RWPE2 (cell line): ENCODE data around the gene FXYD7.

Source experiments
- ATAC-seq: fragments of 200-7000 bp; cut with Tn5 transposase; 3 replicates; pipeline ENCODE4 v1.9.1; 2021; ENCODE audit warnings: low read depth
- DNase-seq: peaks from one replicate; pipeline ENCODE4 v3.0.0-alpha.2; 2020; ENCODE audit warnings: low spot score
- H3K27ac ChIP-seq: fragments of 450-650 bp; 2 replicates; pipeline ENCODE4 v1.5.1; 2017; ENCODE audit warnings: mild to moderate bottlenecking; ENCODE audit not compliant: poor library complexity, severe bottlenecking
- H3K27me3 ChIP-seq: fragments of 250-450 bp; sonication (Bioruptor Pico); 2 replicates; pipeline ENCODE4 v1.5.1; 2021; ENCODE audit warnings: mild to moderate bottlenecking, moderate library complexity; ENCODE audit not compliant: insufficient read depth, poor library complexity, severe bottlenecking
- H3K36me3 ChIP-seq: fragments of 250-450 bp; sonication (Bioruptor Pico); 2 replicates; pipeline ENCODE4 v1.5.1; 2020; ENCODE audit warnings: low read depth, mild to moderate bottlenecking, moderate library complexity
- H3K4me1 ChIP-seq: fragments of 250-450 bp; sonication (Bioruptor Pico); 2 replicates; pipeline ENCODE4 v1.5.1; 2021; ENCODE audit warnings: mild to moderate bottlenecking, moderate library complexity; ENCODE audit not compliant: insufficient read depth, poor library complexity, severe bottlenecking
- H3K4me3 ChIP-seq: fragments of 250-450 bp; sonication (Bioruptor Pico); 2 replicates; pipeline ENCODE4 v1.5.1; 2021; ENCODE audit warnings: mild to moderate bottlenecking, moderate library complexity; ENCODE audit not compliant: severe bottlenecking
- H3K9me3 ChIP-seq: fragments of 250-450 bp; sonication (Bioruptor Pico); 2 replicates; pipeline ENCODE4 v1.5.1; 2021; ENCODE audit warnings: mild to moderate bottlenecking, moderate library complexity; ENCODE audit not compliant: severe bottlenecking
- TF ChIP-seq, protein P1 (sequence below): fragments of 450-650 bp; IDR thresholded peaks from one replicate; pipeline ENCODE4 v1.5.1; 2017; ENCODE audit warnings: mild to moderate bottlenecking, moderate library complexity; ENCODE audit not compliant: poor library complexity, severe bottlenecking

The FXYD7 gene

DNA sequence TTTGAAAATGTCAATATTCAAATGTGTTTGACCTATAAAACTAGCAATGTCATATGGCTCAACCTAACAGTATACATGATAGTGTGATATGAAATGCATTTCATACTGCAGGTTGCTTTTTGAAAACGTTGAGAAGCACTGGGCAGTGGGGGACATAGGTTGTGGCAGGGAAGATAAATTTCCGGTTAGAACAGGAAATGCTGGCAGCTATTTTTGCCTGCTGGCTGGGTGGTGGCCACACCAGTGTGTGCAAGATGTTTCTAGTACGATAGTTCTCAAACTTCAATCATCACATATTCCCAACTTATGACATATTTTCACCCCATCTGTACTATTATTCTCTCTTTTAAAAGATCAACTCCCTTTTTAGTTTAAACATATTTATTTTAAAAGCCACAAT is 28.7 kb downstream of the FXYD7 start:
- H3K9me3 ChIP-seq, result no peaks in the 10 kb centered on the region
- H3K4me3 ChIP-seq, result no peak overlapping the region
- no peaks in the 10 kb centered on the region for H3K27me3 ChIP-seq
- DNase-seq, result no peak
- peaks cover 10% of the 10 kb centered on the region for H3K4me1 ChIP-seq
- H3K36me3 ChIP-seq, result peaks cover 8% of the 10 kb centered on the region
- no peak for ATAC-seq
- TF ChIP-seq, protein P1, sequence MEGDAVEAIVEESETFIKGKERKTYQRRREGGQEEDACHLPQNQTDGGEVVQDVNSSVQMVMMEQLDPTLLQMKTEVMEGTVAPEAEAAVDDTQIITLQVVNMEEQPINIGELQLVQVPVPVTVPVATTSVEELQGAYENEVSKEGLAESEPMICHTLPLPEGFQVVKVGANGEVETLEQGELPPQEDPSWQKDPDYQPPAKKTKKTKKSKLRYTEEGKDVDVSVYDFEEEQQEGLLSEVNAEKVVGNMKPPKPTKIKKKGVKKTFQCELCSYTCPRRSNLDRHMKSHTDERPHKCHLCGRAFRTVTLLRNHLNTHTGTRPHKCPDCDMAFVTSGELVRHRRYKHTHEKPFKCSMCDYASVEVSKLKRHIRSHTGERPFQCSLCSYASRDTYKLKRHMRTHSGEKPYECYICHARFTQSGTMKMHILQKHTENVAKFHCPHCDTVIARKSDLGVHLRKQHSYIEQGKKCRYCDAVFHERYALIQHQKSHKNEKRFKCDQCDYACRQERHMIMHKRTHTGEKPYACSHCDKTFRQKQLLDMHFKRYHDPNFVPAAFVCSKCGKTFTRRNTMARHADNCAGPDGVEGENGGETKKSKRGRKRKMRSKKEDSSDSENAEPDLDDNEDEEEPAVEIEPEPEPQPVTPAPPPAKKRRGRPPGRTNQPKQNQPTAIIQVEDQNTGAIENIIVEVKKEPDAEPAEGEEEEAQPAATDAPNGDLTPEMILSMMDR, result no peak
- H3K27ac ChIP-seq, result no peak overlapping the region

DNA sequence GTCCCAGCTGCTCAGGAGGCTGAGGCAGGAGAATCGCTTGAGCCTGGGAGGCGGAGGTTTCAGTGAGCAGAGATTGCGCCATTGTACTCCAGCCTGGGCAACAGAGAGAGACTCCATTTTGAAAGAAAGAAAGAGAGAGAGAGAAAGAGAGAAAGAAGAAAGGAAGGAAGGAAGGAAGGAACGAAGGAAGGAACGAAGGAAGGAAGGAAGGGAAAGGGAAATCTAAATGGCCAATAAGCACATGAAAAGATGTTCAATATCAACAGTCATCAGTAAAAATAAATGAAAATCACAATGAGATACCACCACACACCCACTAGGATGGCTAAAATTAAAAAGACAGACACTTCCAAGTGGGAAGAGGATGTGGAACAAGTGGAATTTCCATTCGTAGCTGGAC is 31.2 kb downstream of the FXYD7 start:
- no peak overlapping the region for H3K4me3 ChIP-seq
- ATAC-seq, result no peak
- H3K36me3 ChIP-seq, result peaks cover 5% of the 10 kb centered on the region
- no peaks in the 10 kb centered on the region for H3K9me3 ChIP-seq
- H3K4me1 ChIP-seq, result peaks cover 2% of the 10 kb centered on the region
- H3K27me3 ChIP-seq, result no peaks in the 10 kb centered on the region
- no peak overlapping the region for H3K27ac ChIP-seq
- TF ChIP-seq, protein P1, result no peak
- no peak for DNase-seq

DNA sequence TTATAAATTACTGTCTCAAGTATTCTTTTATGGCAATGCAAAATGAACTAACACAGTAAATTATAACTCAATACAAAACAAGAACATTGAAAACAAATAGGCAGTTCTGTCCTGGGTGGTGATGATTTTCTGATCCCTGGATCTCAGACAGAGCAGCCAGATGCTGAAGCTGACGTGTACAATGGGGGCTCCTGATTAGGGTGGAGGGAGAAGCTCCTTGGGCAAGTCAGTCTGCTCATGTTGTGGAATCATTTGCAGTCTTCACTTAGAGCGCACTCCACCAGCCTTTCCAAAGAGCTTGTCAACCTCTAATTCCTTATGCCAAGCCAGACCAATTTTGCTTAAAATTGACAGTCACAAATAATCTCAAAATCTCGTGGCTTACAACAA is 33.1 kb downstream of the FXYD7 start:
- DNase-seq (no peak), ATAC-seq (no peak)
- Histone ChIP-seq H3K27ac (no peak overlapping the region), H3K27me3 (no peaks in the 10 kb centered on the region), H3K9me3 (no peaks in the 10 kb centered on the region), H3K4me3 (no peak overlapping the region), H3K36me3 (no peaks in the 10 kb centered on the region), H3K4me1 (no peaks in the 10 kb centered on the region)
- TF ChIP-seq, protein P1, result no peak

DNA sequence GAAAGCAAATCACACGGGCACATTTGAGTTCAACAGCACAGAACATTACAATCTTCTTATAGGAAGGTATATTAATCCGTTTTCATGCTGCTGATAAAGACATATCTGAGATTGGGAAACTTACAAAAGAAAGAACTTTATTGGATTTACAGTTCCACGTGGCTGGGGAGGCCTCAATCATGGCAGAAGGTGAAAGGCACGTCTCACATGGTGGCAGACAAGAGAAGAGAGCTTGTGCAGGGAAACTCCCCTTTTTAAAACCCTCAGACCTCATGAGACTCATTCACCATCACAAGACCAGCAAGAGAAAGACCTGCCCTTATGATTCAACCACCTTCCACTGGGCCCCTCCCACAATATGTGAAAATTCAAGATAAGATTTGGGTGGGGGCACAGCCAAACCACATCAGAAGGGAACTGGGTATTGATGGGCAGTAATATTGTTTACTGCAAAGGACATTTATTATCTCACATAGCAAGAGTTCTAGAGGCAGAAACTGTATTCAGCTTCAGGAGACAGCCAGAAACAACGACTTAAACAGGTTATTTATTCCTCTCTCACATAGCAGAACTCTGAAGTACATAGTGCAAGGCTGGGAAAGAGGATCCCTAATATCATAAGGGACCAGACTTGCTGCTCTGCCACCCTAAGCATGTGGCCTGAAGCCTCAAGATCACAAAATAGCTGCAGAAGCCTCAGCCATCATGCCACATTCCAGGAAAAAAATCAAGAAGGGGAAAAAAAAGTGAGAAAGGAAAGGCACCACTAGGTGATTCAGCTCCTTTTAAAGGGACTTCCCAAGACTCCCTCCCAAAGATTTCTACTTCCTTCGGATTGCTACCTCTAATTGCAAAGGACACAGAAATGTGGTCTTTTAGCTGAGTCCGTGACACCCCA is 34.6 kb downstream of the FXYD7 start:
- TF ChIP-seq, protein P1, result no peak
- no peak overlapping the region for H3K27ac ChIP-seq
- H3K4me1 ChIP-seq, result no peaks in the 10 kb centered on the region
- H3K4me3 ChIP-seq, result no peak overlapping the region
- ATAC-seq (no peak), DNase-seq (no peak)
- no peaks in the 10 kb centered on the region for H3K27me3 ChIP-seq
- H3K9me3 ChIP-seq, result no peaks in the 10 kb centered on the region
- H3K36me3 ChIP-seq, result no peaks in the 10 kb centered on the region

DNA sequence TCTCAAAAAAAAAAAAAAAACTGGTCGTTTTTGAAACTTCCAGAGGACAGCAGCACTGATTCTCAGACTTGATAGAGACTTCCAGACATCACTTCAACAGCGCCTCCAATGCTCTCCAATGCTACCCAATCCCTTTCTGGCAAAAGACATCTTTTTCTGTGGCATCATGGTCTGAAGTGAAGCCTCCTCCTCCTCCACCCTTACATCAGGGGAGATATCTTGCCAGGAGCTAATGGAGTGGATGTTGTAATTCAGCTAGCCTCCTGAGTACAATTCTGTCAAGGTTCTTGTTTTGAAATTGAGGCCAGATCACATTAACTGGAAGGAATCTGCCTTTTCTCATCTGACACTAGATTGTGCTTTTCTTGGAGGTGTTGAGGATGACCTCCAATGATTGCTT is 35.6 kb downstream of the FXYD7 start:
- TF ChIP-seq, protein P1, result no peak
- H3K27ac ChIP-seq, result no peak overlapping the region
- DNase-seq (no peak), ATAC-seq (no peak)
- no peak overlapping the region for H3K4me3 ChIP-seq
- H3K9me3 ChIP-seq, result no peaks in the 10 kb centered on the region
- H3K36me3 ChIP-seq, result no peaks in the 10 kb centered on the region
- no peaks in the 10 kb centered on the region for H3K4me1 ChIP-seq
- no peaks in the 10 kb centered on the region for H3K27me3 ChIP-seq
